HG03060 (cell line): ENCODE results near the gene ANXA7.
"Not testable (repeated sequence)": the region's sequence is repeated elsewhere in the genome, so short reads cannot be mapped to it uniquely, and the experiment has no call there.

Experiments used
- ATAC-seq: cut with Tn5 transposase; IDR thresholded peaks from one replicate; pipeline ENCODE4 v1.9.1; 2021; ENCODE audit warnings: low read depth, moderate number of reproducible peaks; ENCODE audit not compliant: unreplicated experiment

ANXA7 gene

GRCh38 chr10:73357166-73357565 lies 56.7 kb downstream of the ANXA7 start:
- ATAC-seq = no peak

GRCh38 chr10:73344269-73344668 lies 69.6 kb downstream of the ANXA7 start:
- no peak for ATAC-seq

- ATAC-seq = no peak
Measured at GRCh38 chr10:73340121-73340520, 73.7 kb downstream of the ANXA7 start.

- no peak for ATAC-seq
Measured at GRCh38 chr10:73339436-73339835, 74.4 kb downstream of the ANXA7 start.

- no peak for ATAC-seq
Measured at GRCh38 chr10:73338801-73339368, 75.0 kb downstream of the ANXA7 start.

GRCh38 chr10:73333202-73333601 lies 80.7 kb downstream of the ANXA7 start:
- no peak for ATAC-seq

GRCh38 chr10:73332379-73332778 lies 81.5 kb downstream of the ANXA7 start:
- ATAC-seq = no peak

- not testable (repeated sequence) for ATAC-seq
Measured at GRCh38 chr10:73328523-73328922, 85.3 kb downstream of the ANXA7 start.

GRCh38 chr10:73325290-73325689 lies 88.6 kb downstream of the ANXA7 start:
- not testable (repeated sequence) for ATAC-seq
